Stomach (tissue), 4 donors: Measurements from ENCODE around the gene PCBP2.
A peak's percentile ranks its signal among the peaks of the same experiment; 100 is the strongest.

ENCODE experiments used
- POLR2A ChIP-seq, 4 donors: fragments of 450-650 bp; IDR thresholded peaks; one replicate each; pipeline ENCODE4 v1.6.1; 2016; ENCODE audit warnings: antibody characterized with exemption in 4 of 4, control low read depth in 2 of 4, mild to moderate bottlenecking in 1 of 4, moderate library complexity in 1 of 4
- TF ChIP-seq, protein P1 (sequence below), 7 experiments: fragments of 450-650 bp in 4 of 7; fragments of 200-600 bp in 3 of 7; sonication (generic) in 3 of 7; IDR thresholded peaks; one replicate each; pipeline ENCODE4 v1.5.1; 2016 to 2019; ENCODE audit warnings: antibody characterized with exemption in 7 of 7, control low read depth in 2 of 7, mild to moderate bottlenecking in 1 of 7

GRCh38 chr12:53500142-53500775 lies 48.4 kb downstream of the PCBP2 start:
- TF ChIP-seq, protein P1, sequence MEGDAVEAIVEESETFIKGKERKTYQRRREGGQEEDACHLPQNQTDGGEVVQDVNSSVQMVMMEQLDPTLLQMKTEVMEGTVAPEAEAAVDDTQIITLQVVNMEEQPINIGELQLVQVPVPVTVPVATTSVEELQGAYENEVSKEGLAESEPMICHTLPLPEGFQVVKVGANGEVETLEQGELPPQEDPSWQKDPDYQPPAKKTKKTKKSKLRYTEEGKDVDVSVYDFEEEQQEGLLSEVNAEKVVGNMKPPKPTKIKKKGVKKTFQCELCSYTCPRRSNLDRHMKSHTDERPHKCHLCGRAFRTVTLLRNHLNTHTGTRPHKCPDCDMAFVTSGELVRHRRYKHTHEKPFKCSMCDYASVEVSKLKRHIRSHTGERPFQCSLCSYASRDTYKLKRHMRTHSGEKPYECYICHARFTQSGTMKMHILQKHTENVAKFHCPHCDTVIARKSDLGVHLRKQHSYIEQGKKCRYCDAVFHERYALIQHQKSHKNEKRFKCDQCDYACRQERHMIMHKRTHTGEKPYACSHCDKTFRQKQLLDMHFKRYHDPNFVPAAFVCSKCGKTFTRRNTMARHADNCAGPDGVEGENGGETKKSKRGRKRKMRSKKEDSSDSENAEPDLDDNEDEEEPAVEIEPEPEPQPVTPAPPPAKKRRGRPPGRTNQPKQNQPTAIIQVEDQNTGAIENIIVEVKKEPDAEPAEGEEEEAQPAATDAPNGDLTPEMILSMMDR (IDR thresholded peaks at IDR 0.05), result no peak
- peak in 2 of 4 donors; percentile 97 for TF ChIP-seq POLR2A (IDR thresholded peaks at IDR 0.05)
